HG02623 (cell line): ENCODE data around the gene TBL3.

ENCODE experiments used
- ATAC-seq: cut with Tn5 transposase; IDR thresholded peaks from one replicate; pipeline ENCODE4 v1.9.1; 2021; ENCODE audit warnings: moderate library complexity; ENCODE audit not compliant: unreplicated experiment

Gene TBL3

DNA sequence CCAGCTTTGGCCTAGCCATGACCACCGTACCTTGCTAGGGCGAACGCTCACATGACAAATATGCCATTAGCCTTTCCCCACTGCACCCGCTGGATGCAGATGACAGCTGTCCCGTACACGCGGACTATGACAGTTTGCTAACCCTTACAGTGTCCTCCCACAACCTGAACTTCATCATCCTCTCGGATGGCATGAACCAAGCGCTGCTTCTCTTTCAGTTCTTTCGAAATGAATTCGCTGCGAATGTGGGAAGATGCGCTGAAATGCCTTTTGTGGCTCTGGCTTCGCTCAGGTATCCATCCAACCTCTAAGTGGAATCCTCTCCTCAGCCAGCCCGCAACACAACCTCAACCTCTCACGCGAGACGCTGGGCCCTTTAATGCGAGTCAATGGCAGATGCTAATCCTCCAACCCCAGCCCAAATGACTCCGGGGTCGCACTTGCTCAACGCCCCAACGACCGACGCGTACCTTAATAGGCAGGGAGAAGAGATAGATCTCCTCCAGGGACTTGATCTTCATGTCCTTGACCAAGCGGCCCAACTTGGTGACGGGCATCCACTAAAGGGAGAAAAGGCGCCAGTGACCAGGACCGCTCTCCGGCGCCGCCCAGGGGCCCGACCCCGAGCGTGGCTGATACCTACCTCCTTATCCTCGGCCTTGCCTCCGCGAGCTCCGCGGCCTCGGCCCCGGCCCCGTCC is 7.9 kb upstream of the TBL3 start:
- peak; percentile 6 for ATAC-seq

DNA sequence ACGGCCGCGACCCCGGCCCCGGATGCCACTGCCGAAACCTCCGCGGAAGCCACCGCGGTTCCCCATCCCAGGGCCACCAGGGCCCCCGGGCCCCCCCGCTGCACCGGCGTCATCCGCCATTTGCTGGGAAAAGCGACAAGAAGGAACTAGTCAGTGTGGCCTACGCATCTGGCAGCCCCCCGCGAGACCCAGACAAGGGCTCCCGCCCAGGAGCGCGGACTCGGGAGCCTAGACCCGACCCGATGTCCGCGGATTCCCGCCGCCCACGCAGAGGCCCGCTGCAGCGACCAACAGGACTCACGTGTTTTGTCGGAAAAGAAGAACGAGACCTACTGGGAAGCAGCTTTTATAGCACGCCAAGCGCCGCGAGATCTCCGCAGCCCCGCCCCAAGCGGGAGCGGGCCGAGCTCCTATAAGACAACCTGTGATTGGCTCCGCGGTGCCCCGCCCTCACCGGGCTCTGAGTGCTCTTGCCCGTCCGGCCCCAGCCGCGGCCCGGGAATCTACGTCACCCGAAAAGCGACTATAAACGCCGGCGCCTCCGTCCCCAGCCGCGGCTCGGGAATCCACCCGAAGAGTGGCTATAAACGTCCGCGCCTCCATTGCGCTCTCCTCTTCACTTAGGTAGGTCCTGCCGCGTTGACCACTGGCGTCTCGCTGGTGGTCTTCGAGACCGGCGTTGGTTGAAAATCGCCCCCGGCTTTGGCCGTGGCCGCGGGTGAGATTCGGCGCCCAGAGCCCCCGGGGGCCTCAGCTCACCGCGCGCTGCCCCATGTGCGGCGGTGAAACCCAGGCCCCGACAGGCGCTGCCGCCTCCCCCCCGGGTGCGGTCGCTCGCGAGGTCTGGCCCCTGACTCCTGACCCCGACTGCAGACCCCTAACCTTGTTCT is 7.1 kb upstream of the TBL3 start, which contains the start of gene RPS2:
Gene RPS2 (minus strand): TSS at position 321 of the 890 bp plus-strand sequence. CDS start 201 bp downstream, at position 120.
- ATAC-seq: peak; percentile 76

DNA sequence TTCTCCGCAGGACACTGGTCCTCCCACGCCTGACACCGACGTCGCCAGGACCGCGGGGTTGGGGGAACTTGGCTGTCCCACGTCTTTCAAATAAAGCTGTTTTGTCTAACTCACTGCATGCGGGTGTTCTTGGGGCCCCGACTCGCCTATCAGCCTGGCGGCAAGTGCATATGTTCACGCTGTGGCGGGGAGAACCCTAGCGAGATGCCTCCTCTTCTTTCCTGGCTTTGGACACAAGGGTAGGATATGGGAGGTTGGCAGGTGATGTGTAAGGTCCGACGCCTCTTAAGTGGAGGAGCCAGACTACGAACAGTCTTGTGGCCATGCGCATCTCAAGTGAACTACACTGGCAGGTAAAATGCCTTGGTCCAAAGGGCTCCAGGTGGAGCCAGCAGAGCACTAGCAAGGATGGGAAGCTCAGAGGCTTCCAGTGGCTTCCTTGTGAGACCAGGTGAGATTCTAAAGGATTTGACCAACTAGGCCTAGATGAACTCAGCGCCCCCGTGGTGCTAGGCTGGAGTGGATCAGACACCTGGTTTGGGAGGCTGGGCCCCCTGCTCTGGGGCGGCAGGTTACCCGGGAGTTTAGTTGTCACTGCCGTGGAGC is 6.4 kb upstream of the TBL3 start:
- ATAC-seq: no peak

DNA sequence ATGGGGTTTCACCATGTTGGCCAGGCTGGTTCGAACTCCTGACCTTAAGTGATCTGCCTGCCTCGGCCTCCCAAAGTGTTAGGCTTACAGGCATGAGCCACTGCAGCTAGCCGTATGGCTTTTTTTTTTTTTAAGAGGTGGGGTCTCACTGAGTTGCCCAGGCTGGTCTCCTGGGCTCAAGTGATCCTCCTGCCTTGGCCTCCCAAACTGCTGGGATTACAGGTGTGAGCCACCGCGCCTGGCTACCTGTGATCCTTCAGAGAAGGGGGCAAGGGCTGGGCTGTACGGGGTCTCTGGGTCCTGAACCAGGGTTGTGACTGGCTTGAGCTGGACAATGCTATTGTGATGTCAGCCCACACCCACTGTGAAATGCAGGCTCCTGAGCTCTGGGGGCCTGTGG is 5.4 kb upstream of the TBL3 start, which contains the start of gene RNF151:
Gene RNF151 (plus strand): TSS at position 397 of the 400 bp plus-strand sequence. CDS start 26 bp downstream, outside the sequence.
- ATAC-seq: no peak

DNA sequence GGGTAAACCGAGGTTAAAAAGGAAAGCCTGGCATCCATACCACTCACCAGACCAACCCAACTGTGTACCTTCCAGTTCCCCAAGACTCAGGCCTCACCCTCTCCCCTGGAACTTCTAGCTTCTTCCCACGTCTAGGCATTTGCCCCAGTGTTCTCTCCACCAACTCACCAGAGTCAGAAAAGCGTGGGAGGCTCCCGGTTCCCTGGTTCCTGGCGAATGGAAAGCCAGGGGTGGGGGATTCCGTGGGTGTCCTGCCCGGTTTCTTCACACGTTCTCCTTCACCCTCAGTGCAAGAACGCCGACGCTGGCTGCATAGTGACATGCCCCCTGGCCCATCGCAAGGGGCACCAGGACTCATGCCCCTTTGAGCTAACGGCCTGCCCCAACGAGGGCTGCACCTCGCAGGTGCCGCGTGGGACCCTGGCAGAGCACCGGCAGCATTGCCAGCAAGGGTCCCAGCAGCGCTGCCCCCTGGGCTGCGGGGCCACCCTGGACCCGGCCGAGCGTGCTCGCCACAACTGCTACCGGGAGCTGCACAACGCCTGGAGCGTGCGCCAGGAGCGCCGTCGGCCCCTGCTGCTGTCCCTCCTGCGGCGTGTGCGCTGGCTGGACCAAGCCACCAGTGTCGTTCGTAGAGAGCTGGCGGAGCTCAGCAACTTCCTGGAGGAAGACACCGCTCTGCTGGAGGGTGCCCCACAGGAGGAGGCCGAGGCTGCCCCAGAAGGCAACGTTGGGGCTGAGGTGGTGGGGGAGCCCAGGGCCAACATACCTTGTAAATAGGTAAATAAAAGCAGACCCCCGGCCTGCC is 3.5 kb upstream of the TBL3 start:
- no peak for ATAC-seq

DNA sequence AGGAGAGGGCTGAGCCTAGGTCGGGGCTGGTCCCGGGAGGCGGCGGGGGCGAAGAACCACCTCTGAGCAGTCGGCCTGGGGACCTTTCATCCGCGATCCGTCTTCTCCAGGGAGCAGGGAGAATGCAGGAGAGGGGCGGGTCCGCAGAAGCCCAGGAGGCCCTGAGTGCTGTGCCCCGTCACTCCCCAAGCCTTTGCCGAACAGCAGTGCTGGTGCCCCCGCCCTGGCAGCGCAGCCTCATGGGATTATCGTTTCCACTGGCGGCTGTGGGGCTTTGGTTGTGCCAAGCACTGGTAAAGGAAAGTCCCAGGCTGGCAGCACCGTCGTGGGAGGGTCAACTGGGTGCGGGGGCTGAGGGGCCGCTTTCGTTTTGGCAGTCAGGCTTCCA is 631 bp downstream of the TBL3 start:
- ATAC-seq: no peak

DNA sequence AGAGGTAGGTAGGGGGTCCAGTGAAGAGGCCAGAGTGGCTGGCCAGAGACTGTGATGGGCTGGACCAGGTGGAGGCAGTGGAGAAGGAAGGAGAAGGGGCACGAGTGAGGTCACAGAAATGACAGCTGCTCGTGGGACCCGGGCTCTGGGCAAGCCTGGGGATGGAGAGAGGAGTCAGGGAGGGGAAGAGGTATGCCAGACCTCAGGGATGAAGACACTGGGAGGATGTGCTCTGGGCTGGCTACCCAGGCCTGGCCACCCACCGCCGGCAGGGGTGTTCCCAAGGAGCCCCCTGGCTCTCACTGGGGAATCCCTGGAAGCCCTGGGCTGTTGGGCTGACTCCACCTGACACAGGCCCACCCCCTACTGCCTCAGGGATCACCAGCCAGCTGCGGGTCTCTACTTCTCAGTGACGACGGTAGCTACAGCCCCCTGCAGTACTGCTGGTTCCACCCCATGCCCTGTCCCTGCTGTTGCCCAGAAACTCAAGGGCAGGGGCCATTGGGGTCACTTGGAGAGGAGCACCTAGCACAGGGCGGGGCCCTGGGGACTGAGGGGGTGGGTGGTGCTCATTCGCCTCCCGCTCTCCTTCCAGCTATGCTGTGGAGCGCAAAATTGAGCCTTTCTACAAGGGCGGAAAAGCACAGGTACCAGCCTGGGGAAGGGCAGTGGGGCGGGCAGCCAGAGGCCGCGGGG is 1.8 kb downstream of the TBL3 start:
- no peak for ATAC-seq

DNA sequence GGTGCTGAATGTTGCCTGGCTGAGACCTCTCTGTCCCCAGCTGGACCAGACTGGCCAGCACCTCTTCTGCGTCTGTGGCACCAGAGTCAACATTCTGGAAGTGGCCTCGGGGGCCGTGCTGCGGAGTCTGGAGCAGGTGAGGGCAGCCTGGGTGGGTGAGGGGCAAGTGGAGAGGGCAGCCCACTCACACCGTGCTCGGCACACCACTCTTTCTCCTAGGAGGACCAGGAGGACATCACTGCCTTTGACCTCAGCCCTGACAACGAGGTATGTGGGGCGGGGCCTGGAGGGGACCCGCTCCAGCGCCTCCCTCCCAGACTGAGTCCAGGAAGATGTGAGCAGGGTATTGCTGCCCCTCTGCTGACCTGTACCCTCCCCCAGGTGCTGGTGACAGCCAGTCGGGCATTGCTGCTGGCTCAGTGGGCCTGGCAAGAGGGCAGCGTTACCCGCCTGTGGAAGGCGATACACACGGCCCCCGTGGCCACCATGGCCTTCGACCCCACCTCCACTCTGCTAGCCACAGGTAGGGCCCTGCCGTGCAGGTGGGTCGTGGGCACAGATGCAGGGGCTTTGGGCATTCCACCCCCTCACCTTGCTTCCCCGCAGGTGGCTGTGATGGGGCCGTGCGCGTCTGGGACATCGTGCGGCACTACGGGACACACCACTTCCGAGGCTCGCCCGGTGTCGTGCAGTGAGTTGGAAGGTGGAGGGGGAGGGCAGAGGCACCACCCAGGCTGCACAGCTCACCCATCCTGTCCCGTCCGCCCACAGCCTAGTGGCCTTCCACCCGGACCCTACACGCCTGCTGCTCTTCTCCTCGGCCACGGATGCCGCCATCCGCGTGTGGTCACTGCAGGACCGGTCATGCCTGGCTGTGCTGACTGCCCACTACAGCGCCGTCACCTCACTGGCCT is 2.6 kb downstream of the TBL3 start:
- ATAC-seq: no peak

DNA sequence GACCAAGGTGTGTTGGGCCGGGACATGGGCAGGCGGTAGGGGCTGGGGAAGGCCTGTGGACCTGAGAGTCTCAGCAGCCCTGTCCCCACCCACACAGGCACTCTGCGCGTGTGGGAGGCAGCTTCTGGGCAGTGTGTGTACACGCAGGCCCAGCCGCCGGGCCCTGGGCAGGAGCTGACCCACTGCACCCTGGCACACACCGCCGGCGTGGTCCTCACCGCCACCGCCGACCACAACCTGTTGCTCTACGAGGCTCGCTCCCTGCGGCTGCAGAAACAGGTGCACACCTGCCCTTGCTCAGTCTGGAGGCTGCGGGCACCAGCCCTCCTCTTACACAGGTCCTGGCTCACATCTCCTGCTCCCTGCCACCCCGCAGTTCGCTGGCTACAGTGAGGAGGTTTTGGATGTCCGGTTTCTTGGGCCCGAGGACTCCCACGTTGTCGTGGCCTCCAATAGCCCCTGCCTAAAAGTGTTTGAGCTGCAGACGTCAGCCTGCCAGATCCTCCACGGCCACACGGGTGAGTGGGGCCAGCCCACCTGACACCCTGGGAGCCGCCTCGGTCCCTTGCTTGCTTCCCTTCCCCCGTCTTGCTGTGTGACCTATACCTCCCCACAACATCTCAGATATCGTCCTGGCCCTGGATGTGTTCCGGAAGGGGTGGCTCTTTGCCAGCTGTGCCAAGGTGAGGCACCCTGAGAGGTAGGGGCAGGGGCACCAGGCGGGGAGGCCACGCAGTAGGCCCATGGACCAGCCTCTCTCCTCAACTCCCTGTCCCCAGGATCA is 3.8 kb downstream of the TBL3 start:
- ATAC-seq: no peak

DNA sequence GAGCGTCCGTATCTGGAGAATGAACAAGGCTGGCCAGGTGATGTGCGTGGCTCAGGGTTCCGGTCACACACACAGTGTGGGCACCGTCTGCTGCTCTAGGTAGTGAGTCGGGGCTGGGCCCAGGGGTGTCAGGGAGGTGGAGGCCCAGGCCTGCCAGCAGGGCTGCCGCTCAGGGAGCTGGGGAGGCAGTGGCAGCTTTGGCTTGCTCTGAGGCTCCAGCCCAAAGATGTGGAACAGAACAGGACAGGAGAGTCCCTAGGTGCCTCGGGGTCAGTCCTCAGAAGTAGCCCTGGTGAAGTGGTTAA is 4.3 kb downstream of the TBL3 start:
- ATAC-seq: no peak

DNA sequence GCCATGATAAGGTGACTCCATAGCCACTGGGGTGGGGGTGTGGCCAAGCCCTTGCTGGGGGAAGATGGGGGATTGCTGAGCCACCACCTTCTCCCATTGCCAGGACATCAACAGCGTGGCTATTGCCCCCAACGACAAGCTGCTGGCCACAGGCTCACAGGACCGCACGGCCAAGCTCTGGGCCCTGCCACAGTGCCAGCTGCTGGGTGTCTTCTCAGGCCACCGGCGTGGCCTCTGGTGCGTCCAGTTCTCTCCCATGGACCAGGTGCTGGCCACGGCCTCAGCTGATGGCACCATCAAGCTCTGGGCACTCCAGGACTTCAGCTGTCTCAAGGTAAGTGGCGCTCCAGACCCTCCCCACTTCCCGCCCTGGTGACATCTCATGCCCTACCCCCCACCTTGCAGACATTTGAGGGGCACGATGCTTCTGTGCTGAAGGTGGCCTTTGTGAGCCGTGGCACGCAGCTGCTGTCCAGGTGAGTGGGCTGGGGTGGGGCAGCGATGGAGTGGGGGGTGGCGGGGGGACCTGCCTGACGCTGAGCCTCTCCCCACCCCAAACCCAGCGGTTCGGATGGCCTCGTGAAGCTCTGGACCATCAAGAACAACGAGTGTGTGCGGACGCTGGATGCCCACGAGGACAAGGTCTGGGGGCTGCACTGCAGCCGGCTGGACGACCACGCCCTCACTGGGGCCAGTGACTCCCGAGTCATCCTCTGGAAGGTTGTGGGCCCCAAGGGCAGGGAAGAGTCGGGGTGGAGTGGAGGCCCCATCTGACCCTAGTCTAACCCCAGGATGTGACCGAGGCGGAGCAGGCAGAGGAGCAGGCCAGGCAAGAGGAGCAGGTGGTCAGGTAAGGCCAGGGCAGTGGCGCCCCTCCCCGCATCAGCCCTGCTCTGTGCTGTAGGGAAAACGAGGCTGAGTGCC is 5.4 kb downstream of the TBL3 start:
- no peak for ATAC-seq

DNA sequence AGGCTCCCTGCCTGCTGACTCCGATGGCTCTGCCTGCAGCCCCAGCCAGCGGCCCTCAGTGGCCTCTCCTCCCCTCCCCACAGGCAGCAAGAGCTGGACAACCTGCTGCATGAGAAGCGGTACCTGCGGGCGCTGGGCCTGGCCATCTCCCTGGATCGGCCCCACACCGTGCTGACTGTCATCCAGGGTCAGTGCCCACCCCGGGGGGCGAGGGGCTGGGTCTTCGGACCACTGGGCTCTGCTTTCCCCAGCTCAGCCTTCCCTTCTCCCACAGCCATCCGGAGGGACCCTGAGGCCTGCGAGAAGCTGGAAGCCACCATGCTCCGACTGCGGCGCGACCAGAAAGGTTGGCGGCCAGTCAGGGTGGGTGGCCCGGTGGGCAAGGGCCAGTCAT is 6.0 kb downstream of the TBL3 start:
- no peak for ATAC-seq

DNA sequence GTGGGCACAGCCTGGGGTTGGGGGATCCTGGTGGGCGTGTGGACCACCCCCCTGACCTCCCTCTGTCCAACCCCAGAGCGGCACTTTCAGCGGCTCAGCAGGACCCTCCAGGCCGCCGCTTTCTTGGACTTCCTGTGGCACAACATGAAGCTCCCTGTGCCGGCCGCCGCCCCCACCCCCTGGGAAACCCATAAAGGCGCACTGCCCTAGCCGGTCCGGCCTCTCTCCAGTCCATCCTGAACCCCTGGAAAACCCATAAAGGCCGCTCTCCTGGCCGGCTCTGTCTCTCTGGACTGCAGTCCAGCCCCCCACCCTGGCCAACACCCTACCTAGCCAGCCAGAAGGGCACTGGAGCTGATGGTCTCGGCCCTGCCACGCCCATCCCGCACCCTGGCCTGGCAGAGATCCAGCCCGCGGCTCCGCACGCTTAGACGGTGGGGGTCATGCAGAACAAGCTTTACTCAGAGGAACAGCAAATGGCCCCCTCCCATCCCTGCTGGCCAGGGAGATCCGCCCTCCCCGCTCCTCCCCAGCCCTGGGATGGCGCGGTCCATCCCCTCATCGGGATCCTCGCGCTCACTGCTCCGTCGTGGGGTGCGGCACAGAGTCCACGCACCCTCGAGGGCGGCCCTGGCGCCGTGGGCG is 6.7 kb downstream of the TBL3 start:
- no peak for ATAC-seq

DNA sequence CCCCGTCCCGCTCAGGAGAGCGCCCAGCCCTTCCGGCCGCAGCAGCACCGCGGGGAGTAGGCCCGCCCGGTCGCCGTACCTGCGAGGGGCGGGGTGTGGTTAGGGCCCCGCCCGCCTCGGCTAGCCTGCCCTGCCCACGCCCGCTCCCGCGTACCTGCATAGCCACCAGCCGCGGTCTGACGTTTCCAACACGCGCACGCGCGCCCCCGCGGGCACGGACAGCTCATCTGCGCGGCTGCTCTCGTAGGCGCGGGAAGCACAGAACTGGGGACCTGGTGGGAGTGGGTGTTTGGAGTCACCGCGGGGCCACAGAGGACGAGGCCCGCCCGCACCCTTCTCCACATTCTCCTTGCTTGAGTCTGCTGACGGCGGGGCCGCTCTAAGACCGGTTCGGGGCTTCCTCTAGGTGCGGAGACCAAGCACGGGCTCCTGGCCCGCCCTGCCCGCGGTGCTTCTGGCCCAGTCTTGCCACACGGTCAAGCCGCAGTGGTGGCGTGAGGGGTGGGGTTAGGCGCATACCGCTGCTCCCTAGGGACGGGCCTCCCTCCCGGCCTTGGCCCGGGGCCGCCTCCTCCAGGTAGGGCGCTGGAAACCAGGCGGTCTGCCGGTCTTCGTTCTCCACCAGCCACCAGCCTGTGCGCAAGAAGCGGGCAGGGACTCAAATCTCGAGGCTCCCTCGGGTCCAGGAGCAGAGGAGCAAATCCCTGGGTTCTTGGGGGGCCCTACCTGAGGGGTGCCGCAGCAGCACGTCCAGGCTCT is 7.6 kb downstream of the TBL3 start:
- no peak for ATAC-seq

DNA sequence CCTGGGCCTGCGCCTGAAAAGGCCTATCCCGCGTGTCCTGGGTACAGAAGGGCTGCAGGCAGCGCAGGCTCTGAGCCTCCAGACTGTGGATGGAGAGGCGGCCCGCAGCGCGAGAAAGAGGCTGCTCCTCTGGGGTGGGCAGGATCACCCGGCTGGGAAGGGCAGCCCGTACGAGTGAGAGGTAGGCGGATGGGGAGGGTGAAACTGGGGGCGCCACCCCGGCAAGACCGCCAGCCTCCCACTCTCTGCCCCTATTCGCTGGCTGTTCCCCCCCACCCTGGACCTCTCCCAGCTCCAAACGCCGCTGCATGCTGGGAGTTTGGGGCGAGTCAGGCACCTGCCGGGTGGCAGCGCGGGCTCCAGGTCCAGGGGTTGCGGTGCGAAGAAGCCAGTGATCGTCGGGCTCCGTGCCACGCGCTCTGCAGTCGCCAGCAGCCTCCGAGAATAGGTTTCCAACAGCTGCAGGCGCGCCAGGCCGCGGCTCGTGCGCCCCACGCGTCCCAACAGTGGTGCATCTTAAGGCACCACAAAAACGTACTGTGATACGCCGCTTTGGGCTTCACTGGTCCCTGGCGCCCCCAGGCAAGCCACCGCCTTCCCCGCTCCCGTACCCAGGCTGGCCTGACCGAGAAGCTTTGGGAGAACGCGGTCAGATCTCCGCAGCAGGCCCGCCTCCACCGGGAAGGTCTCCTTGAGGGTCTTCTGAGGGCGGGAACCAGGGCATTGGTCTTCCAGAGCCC is 8.3 kb downstream of the TBL3 start:
- no peak for ATAC-seq

DNA sequence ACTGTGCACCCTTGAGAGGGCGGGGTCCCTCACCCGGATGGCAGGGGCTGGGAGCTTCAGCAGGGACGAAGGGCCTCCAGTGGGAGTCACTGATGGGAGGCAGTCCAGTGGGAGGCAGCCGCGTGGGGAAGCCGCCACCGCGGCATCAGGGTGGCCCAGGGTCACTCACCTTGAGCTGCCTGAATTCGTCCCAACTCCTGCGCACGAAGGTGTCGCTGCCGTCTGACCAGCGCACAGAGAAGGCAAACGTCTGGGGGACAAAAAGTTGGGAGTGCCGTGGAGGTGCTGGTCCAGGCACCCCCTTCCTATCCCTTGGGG is 8.9 kb downstream of the TBL3 start:
- no peak for ATAC-seq
